HepG2 (cell line): ENCODE results near the gene FBXO44. TPM values are rescaled to one million over a fixed set of nuclear protein-coding genes. Genes with fewer than 3 reads are reported as not detected.
A peak's percentile ranks its signal among the peaks of the same experiment; 100 is the strongest.

Source experiments
- ATF4 ChIP-seq, 2 experiments: fragments of 450-650 bp in 1 of 2; sonication (generic) in 1 of 2; formaldehyde crosslinking; IDR thresholded peaks; 2 replicates each; pipeline versions ENCODE4 v1.5.0 to v1.8.0; 2020 to 2022; ENCODE audit warnings: mild to moderate bottlenecking in 1 of 2, missing genetic modification reagents in 1 of 2
- ETV5 ChIP-seq: IDR thresholded peaks from 2 replicates; pipeline ENCODE4 v1.6.1; 2018; ENCODE audit warnings: missing biosample characterization, missing genetic modification reagents, inconsistent platforms, borderline replicate concordance
- FOXC1 ChIP-seq: sonication (generic); formaldehyde crosslinking; IDR thresholded peaks from 2 replicates; pipeline ENCODE4 v1.8.0; 2022; ENCODE audit warnings: mild to moderate bottlenecking, missing genetic modification reagents, borderline replicate concordance
- FOXJ3 ChIP-seq: sonication (generic); formaldehyde crosslinking; IDR thresholded peaks from 2 replicates; pipeline ENCODE4 v1.4.0; 2020; ENCODE audit warnings: missing genetic modification reagents, mild to moderate bottlenecking, borderline replicate concordance
- GABPA ChIP-seq, 2 experiments: IDR thresholded peaks; 2 replicates each; pipeline ENCODE4 v1.6.1; 2011 to 2016; ENCODE audit warnings: low read depth in 2 of 2, low read length in 1 of 2, missing biosample characterization in 1 of 2, missing genetic modification characterization in 1 of 2
- KLF16 ChIP-seq, 2 experiments: sonication (generic) in 1 of 2; formaldehyde crosslinking in 1 of 2; IDR thresholded peaks; 2 replicates each; pipeline versions ENCODE4 v1.6.1 to v1.8.0; 2016 to 2023; ENCODE audit warnings: missing genetic modification reagents in 2 of 2, missing compliant biosample characterization in 1 of 2
- MAF1 ChIP-seq: sonication (generic); formaldehyde crosslinking; IDR thresholded peaks from 2 replicates; pipeline ENCODE4 v1.5.0; 2020; ENCODE audit warnings: missing genetic modification reagents, borderline replicate concordance
- MED8 ChIP-seq: sonication (generic); formaldehyde crosslinking; IDR thresholded peaks from 2 replicates; pipeline ENCODE4 v1.8.1; 2023; ENCODE audit warnings: mild to moderate bottlenecking, missing genetic modification reagents; ENCODE audit not compliant: insufficient replicate concordance
- RARG ChIP-seq: sonication (generic); formaldehyde crosslinking; IDR thresholded peaks from 2 replicates; pipeline ENCODE4 v1.4.0; 2020; ENCODE audit warnings: low read depth, mild to moderate bottlenecking, missing genetic modification reagents
- SP4 ChIP-seq: sonication (generic); formaldehyde crosslinking; IDR thresholded peaks from 2 replicates; pipeline ENCODE4 v1.8.1; 2023; ENCODE audit warnings: mild to moderate bottlenecking, missing genetic modification reagents
- SRSF4 ChIP-seq: fragments of 200-400 bp; formaldehyde crosslinking; IDR thresholded peaks from one replicate; pipeline ENCODE4 v1.6.1; 2018; ENCODE audit warnings: mild to moderate bottlenecking, low read depth, low read length, moderate library complexity; ENCODE audit not compliant: poor library complexity, severe bottlenecking
- TFAP4 ChIP-seq: sonication (generic); IDR thresholded peaks from 2 replicates; pipeline ENCODE4 v1.6.1; 2016; ENCODE audit warnings: low read depth, borderline replicate concordance
- ZFP90 ChIP-seq: sonication (generic); formaldehyde crosslinking; IDR thresholded peaks from 2 replicates; pipeline ENCODE4 v1.8.0; 2022; ENCODE audit warnings: missing genetic modification reagents, mild to moderate bottlenecking, inconsistent platforms, borderline replicate concordance
- ZNF383 ChIP-seq: sonication (generic); formaldehyde crosslinking; IDR thresholded peaks from 2 replicates; pipeline ENCODE4 v1.4.0; 2020; ENCODE audit warnings: missing genetic modification reagents, mild to moderate bottlenecking, borderline replicate concordance
- ZNF609 ChIP-seq: sonication (generic); formaldehyde crosslinking; IDR thresholded peaks from 2 replicates; pipeline ENCODE4 v1.4.0; 2020; ENCODE audit warnings: mild to moderate bottlenecking, missing genetic modification reagents, borderline replicate concordance
- ZNF883 ChIP-seq: sonication (generic); formaldehyde crosslinking; IDR thresholded peaks from 2 replicates; pipeline ENCODE4 v1.5.1; 2020; ENCODE audit warnings: mild to moderate bottlenecking, missing genetic modification reagents; ENCODE audit errors: not compliant biosample characterization
- ZNF891 ChIP-seq: sonication (generic); formaldehyde crosslinking; IDR thresholded peaks from 2 replicates; pipeline ENCODE4 v1.5.0; 2020; ENCODE audit warnings: mild to moderate bottlenecking, missing genetic modification reagents
- polyA plus RNA-seq, 8 experiments: library from polyadenylated mRNA; depleted of rRNA in 3 of 8; stranded (reverse) in 7 of 8; unstranded in 1 of 8; fragments of >200 nt; fragmentation: Illumina TruSeq in 4 of 8; extraction: Trizol in 4 of 8; gene quantifications; 2 replicates each; pipeline versions ENCODE4 v1.2.1 to v1.2.3, GENCODE V29; 2011 to 2016; ENCODE audit warnings: low read depth in 4 of 8, missing spikeins in 1 of 8, mixed read lengths in 1 of 8; ENCODE audit not compliant: insufficient read depth in 1 of 8
- total RNA-seq, 5 experiments: library from RNA; depleted of rRNA; stranded (reverse); fragments of >200 nt; fragmentation: Illumina TruSeq; extraction: Trizol; gene quantifications; 2 replicates each; pipeline ENCODE4 v1.2.3, GENCODE V29; 2016; ENCODE audit warnings: low read depth in 1 of 5

Gene FBXO44
- total and polyA plus RNA-seq, 2 of the 13 experiments (the other 11 are each of a cell fraction or from before 2014, with no cell fraction given) = 22.4 to 27.9 TPM

DNA sequence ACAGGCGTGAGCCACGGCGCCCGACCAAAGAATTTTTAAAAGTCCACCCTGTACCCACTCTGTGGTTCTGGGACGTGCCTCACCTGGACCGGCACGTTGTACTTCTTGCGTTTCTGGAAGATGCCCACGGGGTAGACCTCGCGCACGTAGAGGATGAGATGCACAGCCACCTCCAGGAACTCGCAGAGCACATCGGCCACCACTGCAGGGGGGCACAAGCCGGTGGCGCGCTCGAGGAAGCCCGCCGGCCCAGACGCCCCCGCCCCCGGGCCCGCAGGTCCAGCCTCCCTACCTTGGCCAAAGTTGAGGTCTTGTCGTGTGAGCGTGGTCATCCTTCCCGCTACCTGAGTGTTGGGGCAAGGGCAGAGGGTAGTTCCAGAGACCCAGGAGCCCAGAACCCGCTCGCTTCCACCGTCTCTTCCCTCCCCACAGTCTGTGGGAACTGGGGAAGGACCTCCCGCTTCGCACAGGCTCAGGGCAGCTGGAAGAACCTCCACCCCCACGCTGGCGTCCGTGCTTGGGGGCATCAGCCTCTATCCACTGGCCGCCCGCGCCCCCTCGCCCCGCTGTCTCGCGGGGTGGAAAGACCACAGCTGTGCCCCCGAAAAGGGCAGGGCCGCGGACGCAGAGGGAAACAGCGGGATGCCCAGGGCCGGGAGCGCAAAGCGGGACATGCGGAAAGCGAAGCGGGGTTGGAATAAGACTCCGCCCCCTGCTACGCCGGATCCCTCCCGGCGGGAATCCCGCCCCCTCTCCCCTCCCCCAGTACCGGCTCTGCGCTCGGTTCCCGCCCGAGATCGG is 25.8 kb downstream of the FBXO44 start (continued):
- TF ChIP-seq MED8 = peak; percentile 6
- no peak for TF ChIP-seq ZNF883 (CRISPR knock-in tag)
- no peak for TF ChIP-seq GABPA (IDR thresholded peaks at IDR 0.05; ENCODE audit: low read depth, low read length)
- TF ChIP-seq GABPA (CRISPR knock-in tag; IDR thresholded peaks at IDR 0.05; ENCODE audit: low read depth) = no peak
- TF ChIP-seq ETV5 = no peak
- TF ChIP-seq RARG (CRISPR knock-in tag) = no peak
- no peak for TF ChIP-seq FOXC1 (CRISPR knock-in tag)
- TF ChIP-seq ZNF891 (CRISPR knock-in tag) = peak; percentile 1; the same call in 1 of the 2 replicates
- no peak for TF ChIP-seq SRSF4
- no peak for TF ChIP-seq ZNF383 (CRISPR knock-in tag)
- no peak for TF ChIP-seq ATF4 (CRISPR knock-in tag; IDR thresholded peaks at IDR 0.05)
- TF ChIP-seq TFAP4 = peak; percentile 5; the same call in 1 of the 2 replicates
- TF ChIP-seq MAF1 (CRISPR knock-in tag) = no peak
- 0 out of 2 replicates have a peak, but pooled peaks have one; percentile 25 for TF ChIP-seq ZNF609
- no peak for TF ChIP-seq ZFP90
- TF ChIP-seq SP4 (CRISPR knock-in tag) = no peak
- no peak for TF ChIP-seq FOXJ3 (CRISPR knock-in tag)
- TF ChIP-seq KLF16 (CRISPR knock-in tag; IDR thresholded peaks at IDR 0.05) = no peak; a peak in 1 of 4 replicates
